Right ventricle myocardium superior (tissue), 1 donor: Measurements from ENCODE around the gene TSFM. TPM values are rescaled to one million over a fixed set of nuclear protein-coding genes. Genes with fewer than 3 reads are reported as not detected.

Source experiments
- ATAC-seq: fragments of 200-7000 bp; cut with Tn5 transposase; one replicate; pipeline ENCODE4 v1.9.1; 2020; ENCODE audit warnings: mild to moderate bottlenecking; ENCODE audit not compliant: poor library complexity
- DNase-seq: peaks from one replicate; pipeline ENCODE4 v3.0.0-alpha.2; 2020
- intact Hi-C: fragments of 100-400 bp; cut with DNase I; formaldehyde crosslinking; loops from one replicate; pipeline ENCODE4 v1.11.2; 2022
- total RNA-seq: library from RNA; stranded (reverse); fragmentation: NEBNext Ultra II Directional; extraction: Animal tissue kit (Norgen Biotek cat#: 25700); gene quantifications from one replicate; pipeline ENCODE4 v1.2.1, GENCODE V29; 2021
- donor health status: DM: no; HTN: yes; CAD: no; lungs with severe emphysema.

Gene TSFM
- total RNA-seq, 1 donor from 2014 or later: 49.5 TPM

DNA sequence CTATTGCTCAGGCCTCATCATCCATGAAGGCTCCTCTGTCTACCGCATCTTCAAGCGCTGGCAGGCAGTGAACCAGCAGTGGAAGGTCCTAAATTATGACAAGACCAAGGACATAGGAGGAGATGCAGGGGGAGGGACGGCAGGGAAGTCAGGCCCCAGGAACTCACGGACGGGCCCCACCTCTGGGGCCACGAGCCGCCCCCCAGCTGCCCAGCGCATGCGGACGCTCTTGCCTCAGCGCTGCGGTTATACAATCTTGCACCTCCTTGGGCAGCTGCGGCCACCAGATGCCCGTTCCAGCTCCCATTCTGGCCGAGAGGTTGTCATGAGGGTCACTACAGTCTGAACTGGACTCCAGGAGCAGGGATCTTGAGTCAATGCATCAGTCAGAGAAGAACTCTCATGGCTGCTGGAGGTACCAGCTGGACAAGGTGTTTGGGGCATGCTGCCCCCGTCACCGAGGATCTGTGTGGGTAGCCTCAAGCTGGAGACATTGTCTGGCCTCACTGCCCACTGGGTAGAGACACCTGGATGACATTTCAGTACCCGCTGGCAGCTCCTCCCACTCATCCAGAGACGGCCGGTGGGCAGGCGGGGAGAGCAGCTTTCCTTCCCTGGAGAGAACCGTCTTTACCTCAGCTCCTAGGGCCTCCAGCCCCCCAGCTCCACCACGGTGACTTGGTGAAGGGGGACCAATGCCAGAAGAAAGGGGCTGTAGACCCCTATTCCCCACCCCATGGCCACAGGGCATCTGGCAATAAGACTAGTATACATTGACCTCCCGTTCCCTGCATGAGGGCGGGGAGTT, 23.8 kb upstream of the TSFM start:
- intact Hi-C loops: no loop called here
- no peak for ATAC-seq
- no peak for DNase-seq

DNA sequence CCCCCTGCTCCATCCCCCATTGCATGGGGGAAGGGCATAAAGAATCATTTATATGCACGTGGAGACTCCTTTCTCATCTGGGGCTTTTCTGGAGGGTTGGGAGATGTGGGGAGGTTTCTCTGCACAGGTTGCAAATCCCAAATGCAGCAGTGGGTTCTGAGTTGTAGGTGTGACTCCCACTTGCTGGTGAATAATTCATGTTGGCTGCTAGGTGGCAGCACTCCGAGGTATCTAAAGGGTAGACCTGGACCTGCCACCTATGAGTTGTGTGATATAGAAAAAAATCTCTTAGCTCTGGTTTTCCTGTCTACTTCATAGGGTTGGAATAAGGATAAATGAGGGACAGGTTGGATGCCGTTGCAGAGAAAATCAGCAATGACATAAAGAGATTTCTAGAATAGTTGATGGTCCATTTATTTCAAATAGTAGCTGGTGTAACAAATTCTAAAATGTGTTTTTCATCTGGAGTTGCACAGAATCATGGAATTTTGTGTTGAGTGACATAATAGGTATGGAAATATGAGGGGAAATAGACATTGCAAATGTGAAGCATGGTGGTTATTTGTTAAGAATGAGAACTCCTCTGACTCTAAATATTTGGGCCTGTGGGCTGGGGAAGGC, 23.1 kb upstream of the TSFM start:
- DNase-seq (no peak), ATAC-seq (no peak)
- intact Hi-C loops: no loop called here

DNA sequence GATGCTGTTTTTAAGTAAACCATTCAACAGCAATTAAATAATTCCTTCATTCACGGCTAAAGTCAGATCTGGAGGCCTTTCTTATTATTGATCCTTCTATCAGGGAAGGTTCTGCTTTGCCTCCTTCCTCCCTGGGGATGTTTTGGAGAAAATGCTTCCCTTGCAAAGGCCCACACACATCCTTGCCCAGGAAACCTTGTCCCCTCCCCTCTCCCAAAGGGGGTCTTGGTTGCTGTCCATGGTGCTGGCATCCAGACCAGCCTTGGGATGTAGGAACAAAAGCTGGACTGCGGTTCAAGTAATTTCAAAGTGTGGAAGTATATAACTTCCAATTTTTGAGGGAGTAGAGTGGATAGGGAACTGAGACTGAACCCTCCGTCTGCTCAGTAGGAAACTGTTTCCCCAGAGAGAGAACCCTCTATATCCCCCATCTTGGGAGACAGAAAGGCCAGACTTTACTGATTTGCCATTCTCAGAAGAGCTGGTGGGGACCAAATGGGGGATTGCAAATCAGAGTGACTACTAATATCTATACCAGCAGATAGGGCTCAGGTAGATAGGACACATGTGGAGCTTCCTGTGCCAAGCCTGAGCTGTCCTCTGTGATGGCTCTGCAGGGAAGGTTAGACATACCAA, 22.1 kb upstream of the TSFM start:
- DNase-seq: no peak
- intact Hi-C loops: no loop called here
- ATAC-seq: no peak

DNA sequence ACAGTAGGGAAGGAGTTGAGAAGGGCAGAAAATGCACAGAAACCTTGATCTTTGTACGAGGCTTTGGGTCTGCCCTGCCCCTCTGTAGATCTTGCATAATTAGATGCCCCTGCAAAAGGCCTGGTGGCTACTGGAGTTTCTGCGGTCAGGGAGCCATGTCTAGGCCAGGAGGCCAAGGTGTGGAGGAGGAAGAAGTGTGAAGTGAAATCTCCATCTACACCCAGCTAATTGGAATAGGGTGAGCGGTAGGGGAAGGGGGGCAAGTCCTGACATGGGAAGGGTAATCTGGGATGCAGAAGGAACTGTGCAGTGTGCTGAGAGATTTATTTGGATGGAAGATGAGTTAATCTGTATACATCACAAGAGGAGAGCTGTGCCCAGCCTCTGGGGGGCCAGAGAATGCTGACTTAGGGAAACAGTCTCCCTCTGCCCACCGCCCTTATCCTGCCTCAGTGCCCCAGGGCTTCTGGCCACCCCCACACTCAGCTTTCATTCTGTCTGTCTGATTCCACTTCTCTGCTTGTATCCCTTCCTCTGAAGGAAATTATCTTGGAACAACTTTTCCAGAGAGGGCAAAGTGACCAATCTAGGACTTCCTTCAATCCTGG, 21.1 kb upstream of the TSFM start:
- intact Hi-C loops: no loop called here
- no peak for DNase-seq
- ATAC-seq: no peak

DNA sequence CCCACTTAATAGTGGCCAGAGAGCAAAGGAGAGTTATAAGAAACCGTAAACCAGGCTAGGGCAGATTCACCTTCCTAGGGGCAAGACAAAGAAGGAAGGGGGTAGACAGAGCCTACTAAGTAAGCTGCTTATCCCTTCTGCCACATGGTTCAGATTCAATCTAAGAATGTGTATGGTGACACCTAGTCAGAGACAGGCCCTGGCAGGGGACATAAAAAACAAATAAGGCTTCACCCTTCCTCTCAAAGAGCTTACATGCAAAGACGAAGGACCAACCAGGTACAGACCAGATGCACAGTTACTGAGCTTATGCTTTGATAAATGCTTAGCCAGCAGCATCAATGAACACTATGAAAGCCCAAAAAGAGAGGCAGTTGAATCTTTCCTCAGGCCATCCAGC, 20.1 kb upstream of the TSFM start:
- intact Hi-C loops: no loop called here

DNA sequence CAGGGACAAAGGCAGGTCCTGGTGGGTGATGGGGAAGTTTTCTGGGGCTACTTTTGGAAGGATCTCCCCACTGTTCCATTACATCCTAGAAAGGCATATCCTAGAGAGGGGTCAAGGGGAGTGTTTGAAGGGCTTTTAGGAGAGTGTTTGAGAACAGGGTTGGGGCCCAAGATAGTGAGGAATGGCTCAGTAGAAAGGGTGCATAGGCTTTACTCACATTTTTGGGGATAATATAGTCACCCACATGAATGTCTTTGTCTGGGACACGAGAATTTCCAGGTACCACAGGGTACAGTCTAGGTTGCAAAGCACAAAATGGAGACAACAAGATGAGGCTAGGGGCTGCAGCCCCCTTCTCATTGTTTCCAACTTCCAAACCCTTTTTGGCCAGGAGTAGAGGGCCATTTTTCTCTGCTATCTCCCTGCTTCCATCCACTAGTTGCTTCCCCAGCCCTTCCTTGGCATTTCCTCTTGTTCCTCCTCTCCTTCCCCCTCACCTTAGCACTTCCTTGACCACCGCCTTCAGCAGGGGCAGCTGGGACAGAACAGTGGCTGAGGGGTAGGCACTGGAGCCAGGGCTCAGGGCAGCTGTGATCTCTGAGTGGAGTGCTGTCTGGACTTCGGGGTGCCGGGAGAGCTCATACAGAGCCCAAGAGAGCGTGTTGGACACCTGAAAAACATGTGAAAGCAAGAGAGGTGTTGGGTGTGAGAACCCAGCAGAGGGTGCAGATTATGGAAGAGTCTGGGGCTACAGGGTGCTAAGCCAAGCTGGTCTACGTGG, 18.5 kb upstream of the TSFM start:
- ATAC-seq: no peak
- DNase-seq: no peak
- intact Hi-C loops: no loop called here

More for the DNA sequence above, 20.1 kb upstream of the TSFM start:
- DNase-seq (no peak), ATAC-seq (no peak)

DNA sequence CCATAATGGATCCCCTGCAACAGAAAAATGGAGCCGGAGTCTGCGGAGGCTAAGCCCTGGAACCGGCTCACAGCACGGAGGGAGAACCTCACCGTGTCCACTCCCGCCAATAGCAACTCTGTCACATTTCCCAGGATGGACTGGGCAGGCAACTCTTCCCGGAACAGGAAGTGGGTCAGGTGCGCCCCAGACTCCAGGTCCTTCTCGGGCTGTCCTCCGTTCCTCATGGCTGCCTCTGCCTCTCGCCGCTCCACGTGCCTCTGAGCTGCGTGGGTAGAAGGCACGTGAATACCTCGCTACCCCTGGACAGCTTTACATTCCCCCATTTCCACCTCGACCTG, 18.0 kb upstream of the TSFM start:
- no peak for DNase-seq
- intact Hi-C loops: no loop called here
- no peak for ATAC-seq

DNA sequence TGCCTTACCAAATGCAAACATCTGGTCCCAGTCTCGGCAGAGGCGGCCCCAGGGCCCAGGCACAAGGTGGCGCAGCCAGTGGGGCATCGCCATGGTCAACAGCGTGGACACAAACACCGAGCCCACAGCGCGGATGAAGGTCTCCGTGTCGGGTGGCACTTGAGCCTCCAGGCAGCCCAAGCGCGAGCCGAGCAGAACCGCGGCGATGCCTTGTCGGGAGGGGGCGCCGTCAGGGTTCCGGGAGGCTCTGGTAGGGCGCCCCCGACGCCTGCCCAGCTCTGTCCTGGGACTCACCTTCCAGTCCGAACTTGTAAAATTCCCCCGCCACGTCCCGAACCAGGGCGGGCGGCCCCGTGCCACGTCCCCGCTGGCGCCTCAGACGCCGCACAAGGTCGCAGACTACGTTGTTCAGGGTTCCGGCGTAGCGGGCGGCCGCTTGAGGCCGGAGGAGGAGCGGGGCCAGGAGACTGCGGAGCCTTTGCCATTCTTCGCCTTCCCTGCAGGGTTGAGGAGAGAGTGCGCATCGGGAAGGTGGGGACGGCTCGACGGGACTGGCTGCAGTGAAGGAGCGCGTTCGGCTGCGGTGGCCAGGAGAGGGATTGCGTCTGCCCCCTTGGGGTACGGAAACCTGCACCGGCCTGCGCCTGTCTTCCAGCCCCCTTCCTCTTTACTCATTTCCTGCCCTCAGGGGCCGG, 17.4 kb upstream of the TSFM start:
- ATAC-seq (peak; percentile 48), DNase-seq (no peak)

DNA sequence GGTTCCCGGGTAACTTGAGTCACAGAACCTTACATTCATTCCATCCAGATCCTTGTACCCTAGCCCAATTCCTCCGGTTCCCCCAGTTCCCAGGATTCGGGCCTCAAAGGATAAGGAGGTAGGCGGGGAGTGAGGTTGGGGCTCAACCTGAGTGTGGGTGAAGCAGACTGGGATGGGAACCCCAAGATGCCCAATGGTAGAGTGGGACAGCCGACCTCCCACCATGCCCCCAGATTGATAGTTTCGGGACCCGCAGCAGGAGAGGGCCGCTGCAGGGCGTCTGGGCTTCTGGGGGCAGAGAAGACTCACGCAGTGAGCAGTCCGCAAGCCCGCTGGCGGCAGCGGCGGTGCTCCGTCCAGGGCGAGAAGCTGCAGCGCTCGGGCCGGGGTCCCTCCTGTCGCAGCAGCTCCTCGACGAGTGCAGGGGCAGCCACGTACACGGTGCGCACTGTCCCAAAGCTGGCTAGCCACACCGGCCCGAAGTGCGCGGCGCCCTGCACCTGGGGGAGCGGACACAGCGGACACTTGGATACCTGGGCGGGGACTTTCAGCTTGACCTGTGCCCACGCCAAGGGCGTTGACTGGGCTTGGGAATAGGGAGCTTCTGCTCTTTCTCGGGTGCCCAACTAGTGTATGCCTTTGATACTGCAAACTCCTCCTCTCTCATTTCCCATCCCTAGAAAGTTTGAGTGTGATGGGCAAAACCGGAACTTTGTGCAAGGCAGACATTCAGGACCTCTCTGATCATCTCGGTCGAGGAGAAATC, 16.7 kb upstream of the TSFM start:
- DNase-seq: no peak
- intact Hi-C loops: no loop called here
- peak; percentile 23 for ATAC-seq

More for the DNA sequence above, 17.4 kb upstream of the TSFM start:
- intact Hi-C loops: no loop called here

DNA sequence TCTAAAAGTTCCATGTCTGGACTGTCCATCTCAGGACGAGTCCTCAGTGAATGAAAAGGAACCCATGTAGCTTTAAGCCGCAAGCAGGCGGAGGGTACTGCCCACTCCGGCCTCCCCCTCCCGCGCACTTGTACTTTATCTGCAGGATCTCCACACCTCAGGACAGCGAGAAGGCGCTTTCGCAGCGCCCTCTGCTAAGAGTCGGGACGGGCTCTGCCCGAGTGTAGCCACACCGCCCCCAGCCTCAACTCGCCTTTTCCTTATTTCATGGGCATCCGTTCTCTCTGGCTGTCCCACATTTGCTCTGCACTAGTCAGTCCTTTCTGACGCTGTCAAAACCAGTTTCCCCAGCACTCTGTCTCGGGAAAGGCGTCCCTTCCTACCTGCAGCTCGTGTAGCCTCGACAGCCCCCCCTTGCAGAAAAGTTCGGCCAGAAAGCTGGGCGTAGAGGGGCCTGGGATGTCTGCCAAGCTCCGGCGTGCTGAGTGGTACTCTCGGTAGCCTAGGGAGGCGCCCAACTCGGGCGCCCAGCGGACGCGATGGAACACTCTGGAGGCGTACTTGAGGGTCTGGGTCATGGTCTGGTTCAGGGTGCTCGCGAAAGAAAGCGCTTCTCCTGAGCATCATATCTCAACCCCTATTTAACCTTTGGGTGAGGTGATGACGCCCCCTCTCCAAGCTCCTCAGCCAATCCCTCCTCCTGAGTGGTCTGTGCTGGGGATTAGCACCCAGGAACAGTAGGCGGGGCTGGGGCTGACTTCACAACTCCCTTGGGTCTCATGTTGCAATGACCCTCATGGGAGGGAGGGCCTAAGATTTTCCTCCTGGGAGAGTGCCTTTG, 15.9 kb upstream of the TSFM start, which contains the start of gene CYP27B1:
Gene CYP27B1 (minus strand): TSS at position 615 of the 841 bp plus-strand sequence. CDS start 37 bp downstream, at position 578.
- DNase-seq (no peak), ATAC-seq (peak; percentile 7)
- intact Hi-C loops: no loop called here

DNA sequence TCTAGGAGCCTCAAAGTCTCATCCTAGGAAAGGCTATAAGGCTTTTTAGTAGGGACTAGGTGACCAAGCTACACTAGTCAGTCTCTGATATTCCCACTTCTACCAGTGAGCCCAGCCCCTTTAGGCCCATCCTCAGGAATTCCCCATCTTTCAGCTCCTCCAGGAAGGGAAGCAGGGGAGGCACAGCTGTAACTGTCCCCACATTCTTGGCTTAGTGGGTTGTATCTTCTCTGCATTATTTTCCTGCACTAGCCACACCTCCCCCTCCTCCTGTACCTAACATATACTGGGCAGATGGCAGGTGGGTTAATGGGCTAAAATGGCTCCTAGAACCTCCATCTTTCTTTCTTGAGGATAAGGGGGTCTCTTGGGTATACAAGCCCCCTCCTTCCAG, 15.3 kb upstream of the TSFM start:
- intact Hi-C loops: no loop called here
- DNase-seq (no peak), ATAC-seq (no peak)

DNA sequence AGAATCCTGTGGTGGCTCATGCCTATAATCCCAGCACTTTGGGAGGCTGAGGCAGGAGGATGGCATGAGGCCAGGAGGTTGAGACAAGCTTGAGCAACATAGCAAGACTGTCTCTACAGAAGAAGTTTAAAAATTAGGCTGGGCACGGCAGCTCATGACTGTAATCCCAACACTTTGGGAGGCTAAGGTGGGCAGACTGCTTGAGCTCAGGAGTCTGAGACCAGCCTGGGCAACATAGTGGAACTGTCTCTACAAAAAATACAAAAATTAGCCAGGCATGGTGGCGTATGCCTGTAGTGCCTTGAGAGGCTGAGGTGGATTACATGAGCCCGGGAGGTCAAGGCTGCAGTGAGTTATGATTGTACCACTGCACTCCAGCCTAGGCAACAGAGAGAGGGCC, 14.7 kb upstream of the TSFM start:
- DNase-seq (no peak), ATAC-seq (no peak)
- intact Hi-C loops: no loop called here

DNA sequence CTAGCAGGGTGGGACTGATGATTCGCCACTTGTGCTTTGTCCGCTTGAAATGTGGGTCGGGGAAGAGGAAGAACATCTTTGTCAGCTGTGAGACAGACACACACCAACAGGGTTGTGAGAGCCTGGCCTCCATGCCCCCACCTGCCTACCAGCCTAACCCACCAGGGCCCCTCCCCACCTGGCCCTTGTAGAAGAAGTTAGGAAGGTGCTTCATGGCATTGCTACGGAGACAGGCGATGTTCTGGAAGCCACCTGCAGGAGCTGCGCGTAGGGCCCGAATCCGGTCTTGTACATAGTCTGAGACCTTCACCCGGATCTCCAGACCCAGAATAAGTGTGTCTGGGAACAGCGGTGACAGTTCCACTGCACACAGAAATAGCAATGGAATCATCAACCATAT, 13.0 kb upstream of the TSFM start:
- intact Hi-C loops: no loop called here
- ATAC-seq (no peak), DNase-seq (no peak)

DNA sequence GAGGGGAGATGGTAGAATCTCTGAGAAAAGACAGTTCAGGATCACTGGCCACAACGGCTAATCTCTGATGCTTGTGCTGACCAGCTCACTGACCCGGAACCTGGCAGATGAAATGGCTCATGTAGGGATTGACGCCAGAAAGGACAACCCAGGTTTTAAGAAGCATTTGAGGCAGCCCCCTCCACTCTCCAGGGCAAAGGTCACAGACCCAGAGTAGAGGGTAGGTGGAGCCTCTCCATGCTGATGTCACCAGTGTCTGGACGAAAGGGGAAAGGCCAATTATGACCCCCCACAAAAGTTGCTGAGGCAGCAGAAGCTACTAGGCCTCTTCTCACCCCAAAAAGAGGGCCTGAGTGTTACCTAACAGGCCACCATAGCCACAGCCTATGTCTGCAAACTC, 11.9 kb upstream of the TSFM start:
- intact Hi-C loops: no loop called here

DNA sequence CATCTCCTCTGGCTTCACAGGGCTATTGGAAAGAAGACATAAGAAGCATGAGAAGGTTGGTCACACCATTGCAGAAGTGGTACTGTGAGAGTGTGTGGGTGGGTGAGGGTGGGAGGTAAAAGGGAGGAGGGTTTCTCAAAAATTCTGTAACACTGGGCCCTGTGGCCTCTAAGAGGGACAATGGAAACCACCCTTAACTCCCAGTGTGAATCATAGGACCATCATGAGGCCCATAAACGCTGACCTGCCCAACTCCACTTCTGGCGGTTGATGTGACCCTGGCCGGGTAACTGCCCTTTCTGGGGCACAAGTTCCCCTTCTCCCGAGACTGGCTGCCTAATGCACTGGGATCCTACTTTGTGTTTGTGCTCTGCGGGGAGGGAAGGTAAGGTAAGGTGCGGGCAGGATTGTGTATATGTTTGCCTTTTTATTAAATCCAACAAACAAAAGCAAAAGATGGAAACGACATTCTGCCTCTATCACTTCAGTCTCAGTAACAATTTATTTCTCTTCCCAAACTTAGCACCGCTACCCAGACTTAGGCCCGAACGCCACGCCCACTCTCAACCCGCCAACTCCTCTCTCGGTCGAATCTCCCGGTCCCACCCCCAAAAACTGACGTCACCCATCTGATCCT, 11.2 kb upstream of the TSFM start:
- intact Hi-C loops: no loop called here
- ATAC-seq (peak; percentile 78), DNase-seq (peak; percentile 93)

More for the DNA sequence above, 11.9 kb upstream of the TSFM start:
- ATAC-seq (no peak), DNase-seq (no peak)

DNA sequence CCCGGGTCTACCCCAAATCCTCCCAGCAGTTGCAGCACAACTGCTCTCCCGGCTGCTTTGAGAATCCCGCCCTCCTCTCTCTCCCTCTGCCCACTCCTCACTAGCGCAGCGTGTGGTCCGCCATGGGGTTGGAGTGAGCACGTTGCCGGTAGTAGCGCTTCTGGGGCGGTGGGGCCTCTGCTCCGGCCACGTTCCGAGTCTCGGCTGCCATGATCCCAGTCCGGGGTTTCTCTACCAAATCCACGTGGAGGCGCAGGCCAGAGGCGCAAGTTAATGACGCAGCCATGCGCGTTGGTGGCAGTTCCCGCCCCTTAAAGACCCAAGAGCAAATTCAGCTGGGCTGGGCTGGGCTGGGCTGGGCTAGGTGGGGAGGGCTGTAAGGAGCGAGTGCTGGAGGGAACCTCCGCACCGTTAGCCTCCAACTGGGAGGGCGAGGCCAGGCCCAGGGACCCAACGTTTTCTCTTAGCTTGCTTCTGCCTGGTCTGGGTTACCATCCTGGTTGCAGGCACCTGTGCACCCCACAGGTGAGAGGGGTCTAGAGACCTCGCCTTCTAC, 10.6 kb upstream of the TSFM start, which contains the start of gene METTL1:
Gene METTL1 (minus strand): TSS at position 233 of the 556 bp plus-strand sequence. CDS start 22 bp downstream, at position 211.
- DNase-seq (peak; percentile 96), ATAC-seq (peak; percentile 98)
- intact Hi-C loops: no loop called here
